ENCODE data around the gene UBE2I. TPM values are rescaled to one million over a fixed set of nuclear protein-coding genes. Genes with fewer than 3 reads are reported as not detected.

UBE2I gene
- total RNA-seq, 1 experiment from 2014 or later: 53.7 TPM

GRCh38 chr16:1346422-1347285 is 37.2 kb downstream of the UBE2I start:
- Histone ChIP-seq H3K9me3 (ENCODE audit: low read length) (no peaks in the 10 kb centered on the region), H3K9ac (ENCODE audit: low read length) (no peak overlapping the region), H3K27ac (ENCODE audit: low read length) (no peak overlapping the region)

DNA sequence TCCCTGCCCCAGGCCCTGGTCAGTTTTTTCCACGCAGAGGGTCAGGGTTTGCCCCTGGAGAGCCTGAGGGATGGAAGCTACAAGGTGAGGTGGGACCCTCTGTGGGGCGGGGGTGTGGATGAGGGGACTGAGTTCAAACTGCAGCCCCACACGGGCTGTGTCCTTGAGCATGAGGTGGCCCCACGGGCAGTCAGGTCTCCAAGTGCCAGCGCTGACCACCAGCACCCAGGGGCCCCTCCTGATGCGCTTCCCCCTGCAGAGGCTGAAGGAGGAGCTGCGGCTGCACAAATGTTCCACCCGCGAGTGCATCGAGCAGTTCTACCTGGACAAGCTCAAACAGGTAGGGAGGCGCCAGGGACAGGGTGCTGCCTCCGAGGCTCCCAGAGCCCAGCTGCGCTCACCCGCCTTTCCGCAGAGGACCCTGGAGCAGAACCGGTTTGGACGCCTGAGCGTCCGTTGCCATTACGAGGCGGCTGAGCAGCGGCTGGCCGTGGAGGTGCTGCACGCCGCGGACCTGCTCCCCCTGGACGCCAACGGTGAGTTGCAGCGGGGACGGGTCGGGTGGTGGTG is 37.9 kb downstream of the UBE2I start:
- H2AFZ ChIP-seq (ENCODE audit: low read length): no peak overlapping the region
- H3K9me3 ChIP-seq (ENCODE audit: low read length): no peaks in the 10 kb centered on the region
- no peaks in the 10 kb centered on the region for H3K27me3 ChIP-seq (ENCODE audit: low read length)
- H3K4me3 ChIP-seq (ENCODE audit: low read length): no peak overlapping the region
- no peak overlapping the region for H3K4me2 ChIP-seq (ENCODE audit: low read depth, low read length, poor library complexity, severe bottlenecking)
- no peak overlapping the region for H3K9ac ChIP-seq (ENCODE audit: low read length)
- no peak for DNase-seq
- H4K20me1 ChIP-seq (ENCODE audit: insufficient read depth, low read depth, low read length): peaks cover 17% of the 10 kb centered on the region; the same call in 1 of the 2 replicates
- no peaks in the 10 kb centered on the region for H3K9me2 ChIP-seq (replicated peaks; ENCODE audit: insufficient read depth, low read length)
- H3K79me2 ChIP-seq (ENCODE audit: low read length): peaks cover 21% of the 10 kb centered on the region
- peaks cover 22% of the 10 kb centered on the region for H3K4me1 ChIP-seq (ENCODE audit: low read length)
- no peak overlapping the region for H3K27ac ChIP-seq (ENCODE audit: low read length)
- no peaks in the 10 kb centered on the region for H3K36me3 ChIP-seq (ENCODE audit: insufficient read depth, low read length)

More at GRCh38 chr16:1346422-1347285, 37.2 kb downstream of the UBE2I start:
- H3K79me2 ChIP-seq (ENCODE audit: low read length): peaks cover 15% of the 10 kb centered on the region
- no peak overlapping the region for H3K4me2 ChIP-seq (ENCODE audit: low read depth, low read length, poor library complexity, severe bottlenecking)
- peaks cover 26% of the 10 kb centered on the region for H3K4me1 ChIP-seq (ENCODE audit: low read length)
- no peak overlapping the region for H3K4me3 ChIP-seq (ENCODE audit: low read length)
- H2AFZ ChIP-seq (ENCODE audit: low read length): no peak overlapping the region
- peaks cover 21% of the 10 kb centered on the region; the same call in 1 of the 2 replicates for H4K20me1 ChIP-seq (ENCODE audit: insufficient read depth, low read depth, low read length)
- no peaks in the 10 kb centered on the region for H3K27me3 ChIP-seq (ENCODE audit: low read length)
- no peak for DNase-seq
- H3K36me3 ChIP-seq (ENCODE audit: insufficient read depth, low read length): no peaks in the 10 kb centered on the region
- no peaks in the 10 kb centered on the region for H3K9me2 ChIP-seq (replicated peaks; ENCODE audit: insufficient read depth, low read length)

DNA sequence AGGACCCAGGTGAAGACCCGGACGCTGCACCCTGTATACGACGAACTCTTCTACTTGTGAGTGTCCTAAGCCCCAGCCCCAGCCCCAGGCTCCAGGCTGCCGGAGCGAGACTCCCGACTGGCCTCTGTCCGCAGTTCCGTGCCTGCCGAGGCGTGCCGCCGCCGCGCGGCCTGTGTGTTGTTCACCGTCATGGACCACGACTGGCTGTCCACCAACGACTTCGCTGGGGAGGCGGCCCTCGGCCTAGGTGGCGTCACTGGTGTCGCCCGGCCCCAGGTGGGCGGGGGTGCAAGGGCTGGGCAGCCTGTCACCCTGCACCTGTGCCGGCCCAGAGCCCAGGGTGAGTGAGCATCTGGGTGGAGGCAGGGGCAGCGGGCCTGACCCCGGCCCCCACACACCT is 38.5 kb downstream of the UBE2I start:
- H3K4me1 ChIP-seq (ENCODE audit: low read length): peaks cover 23% of the 10 kb centered on the region
- no peaks in the 10 kb centered on the region for H3K9me3 ChIP-seq (ENCODE audit: low read length)
- H3K9me2 ChIP-seq (replicated peaks; ENCODE audit: insufficient read depth, low read length): no peaks in the 10 kb centered on the region
- no peak overlapping the region for H3K27ac ChIP-seq (ENCODE audit: low read length)
- peaks cover 13% of the 10 kb centered on the region; the same call in 1 of the 2 replicates for H4K20me1 ChIP-seq (ENCODE audit: insufficient read depth, low read depth, low read length)
- no peak overlapping the region for H3K4me3 ChIP-seq (ENCODE audit: low read length)
- no peak overlapping the region for H3K9ac ChIP-seq (ENCODE audit: low read length)
- no peaks in the 10 kb centered on the region for H3K27me3 ChIP-seq (ENCODE audit: low read length)
- H3K4me2 ChIP-seq (ENCODE audit: low read depth, low read length, poor library complexity, severe bottlenecking): no peak overlapping the region
- no peak overlapping the region for H2AFZ ChIP-seq (ENCODE audit: low read length)
- peaks cover 27% of the 10 kb centered on the region for H3K79me2 ChIP-seq (ENCODE audit: low read length)
- DNase-seq: no peak
- H3K36me3 ChIP-seq (ENCODE audit: insufficient read depth, low read length): no peaks in the 10 kb centered on the region

GRCh38 chr16:1348441-1348840 is 39.0 kb downstream of the UBE2I start:
- H3K27ac ChIP-seq (ENCODE audit: low read length): no peak overlapping the region
- H3K9me2 ChIP-seq (replicated peaks; ENCODE audit: insufficient read depth, low read length): no peaks in the 10 kb centered on the region
- no peak overlapping the region for H3K4me2 ChIP-seq (ENCODE audit: low read depth, low read length, poor library complexity, severe bottlenecking)
- peaks cover 10% of the 10 kb centered on the region; the same call in 1 of the 2 replicates for H4K20me1 ChIP-seq (ENCODE audit: insufficient read depth, low read depth, low read length)
- peaks cover 25% of the 10 kb centered on the region for H3K4me1 ChIP-seq (ENCODE audit: low read length)
- peaks cover 31% of the 10 kb centered on the region for H3K79me2 ChIP-seq (ENCODE audit: low read length)
- H3K4me3 ChIP-seq (ENCODE audit: low read length): no peak overlapping the region
- DNase-seq: no peak
- H3K9ac ChIP-seq (ENCODE audit: low read length): no peak overlapping the region
- H3K36me3 ChIP-seq (ENCODE audit: insufficient read depth, low read length): no peaks in the 10 kb centered on the region
- no peak overlapping the region for H2AFZ ChIP-seq (ENCODE audit: low read length)
- H3K27me3 ChIP-seq (ENCODE audit: low read length): no peaks in the 10 kb centered on the region
- H3K9me3 ChIP-seq (ENCODE audit: low read length): no peaks in the 10 kb centered on the region

DNA sequence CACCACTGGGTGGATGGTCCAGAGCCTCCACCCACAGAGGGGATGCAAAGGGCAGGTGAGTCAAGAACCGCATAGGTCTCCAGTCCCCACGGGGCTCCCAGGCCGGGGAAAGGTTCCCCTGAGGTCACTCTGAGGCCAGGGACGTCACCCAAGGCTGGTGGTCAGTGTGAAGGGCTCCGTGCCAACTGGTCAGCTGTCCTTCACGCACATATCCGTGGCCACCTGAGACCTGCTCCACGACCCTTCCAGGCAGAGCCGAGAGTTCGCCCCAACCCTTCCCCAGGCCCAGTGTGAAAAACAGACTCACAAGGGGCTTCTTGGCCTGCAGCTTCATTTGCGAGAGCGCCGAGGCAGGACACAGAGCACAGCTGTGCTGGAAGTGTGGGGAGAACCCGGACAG is 39.5 kb downstream of the UBE2I start:
- no peaks in the 10 kb centered on the region for H3K36me3 ChIP-seq (ENCODE audit: insufficient read depth, low read length)
- 0 out of 2 replicates have a peak, but pooled peaks cover 7% of the 10 kb centered on the region for H4K20me1 ChIP-seq (ENCODE audit: insufficient read depth, low read depth, low read length)
- H3K27me3 ChIP-seq (ENCODE audit: low read length): no peaks in the 10 kb centered on the region
- H3K4me1 ChIP-seq (ENCODE audit: low read length): peaks cover 23% of the 10 kb centered on the region
- H3K79me2 ChIP-seq (ENCODE audit: low read length): peaks cover 36% of the 10 kb centered on the region
- H3K4me3 ChIP-seq (ENCODE audit: low read length): no peak overlapping the region
- H3K4me2 ChIP-seq (ENCODE audit: low read depth, low read length, poor library complexity, severe bottlenecking): no peak overlapping the region
- no peak overlapping the region for H3K9ac ChIP-seq (ENCODE audit: low read length)
- H3K9me2 ChIP-seq (replicated peaks; ENCODE audit: insufficient read depth, low read length): no peaks in the 10 kb centered on the region
- H3K27ac ChIP-seq (ENCODE audit: low read length): no peak overlapping the region
- H2AFZ ChIP-seq (ENCODE audit: low read length): no peak overlapping the region
- DNase-seq: no peak
- no peaks in the 10 kb centered on the region for H3K9me3 ChIP-seq (ENCODE audit: low read length)

GRCh38 chr16:1349351-1349750 is 39.9 kb downstream of the UBE2I start:
- Histone ChIP-seq H3K27ac (ENCODE audit: low read length) (no peak overlapping the region), H3K9me2 (replicated peaks; ENCODE audit: insufficient read depth, low read length) (no peaks in the 10 kb centered on the region), H3K9me3 (ENCODE audit: low read length) (no peaks in the 10 kb centered on the region), H3K27me3 (ENCODE audit: low read length) (no peaks in the 10 kb centered on the region), H3K36me3 (ENCODE audit: insufficient read depth, low read length) (no peaks in the 10 kb centered on the region), H3K9ac (ENCODE audit: low read length) (no peak overlapping the region), H3K4me1 (ENCODE audit: low read length) (peaks cover 23% of the 10 kb centered on the region), H2AFZ (ENCODE audit: low read length) (no peak overlapping the region), H3K4me3 (ENCODE audit: low read length) (no peak overlapping the region), H4K20me1 (ENCODE audit: insufficient read depth, low read depth, low read length) (0 out of 2 replicates have a peak, but pooled peaks cover 7% of the 10 kb centered on the region), H3K79me2 (ENCODE audit: low read length) (peaks cover 39% of the 10 kb centered on the region), H3K4me2 (ENCODE audit: low read depth, low read length, poor library complexity, severe bottlenecking) (no peak overlapping the region)
- no peak for DNase-seq

- Histone ChIP-seq H3K79me2 (ENCODE audit: low read length) (peaks cover 45% of the 10 kb centered on the region), H3K4me1 (ENCODE audit: low read length) (peaks cover 23% of the 10 kb centered on the region), H3K9ac (ENCODE audit: low read length) (0 out of 2 replicates have a peak overlapping the region, but pooled peaks have one; percentile 89), H4K20me1 (ENCODE audit: insufficient read depth, low read depth, low read length) (0 out of 2 replicates have a peak, but pooled peaks cover 7% of the 10 kb centered on the region), H3K9me2 (replicated peaks; ENCODE audit: insufficient read depth, low read length) (no peaks in the 10 kb centered on the region), H3K36me3 (ENCODE audit: insufficient read depth, low read length) (no peaks in the 10 kb centered on the region), H3K9me3 (ENCODE audit: low read length) (no peaks in the 10 kb centered on the region), H2AFZ (ENCODE audit: low read length) (no peak overlapping the region), H3K27me3 (ENCODE audit: low read length) (no peaks in the 10 kb centered on the region), H3K4me3 (ENCODE audit: low read length) (peak overlapping the region; percentile 96; the same call in 1 of the 2 replicates), H3K27ac (ENCODE audit: low read length) (no peak overlapping the region), H3K4me2 (ENCODE audit: low read depth, low read length, poor library complexity, severe bottlenecking) (no peak overlapping the region)
- DNase-seq: no peak
These were observed 40.5 kb downstream of the UBE2I start for GRCh38 chr16:1349951-1350350.

DNA sequence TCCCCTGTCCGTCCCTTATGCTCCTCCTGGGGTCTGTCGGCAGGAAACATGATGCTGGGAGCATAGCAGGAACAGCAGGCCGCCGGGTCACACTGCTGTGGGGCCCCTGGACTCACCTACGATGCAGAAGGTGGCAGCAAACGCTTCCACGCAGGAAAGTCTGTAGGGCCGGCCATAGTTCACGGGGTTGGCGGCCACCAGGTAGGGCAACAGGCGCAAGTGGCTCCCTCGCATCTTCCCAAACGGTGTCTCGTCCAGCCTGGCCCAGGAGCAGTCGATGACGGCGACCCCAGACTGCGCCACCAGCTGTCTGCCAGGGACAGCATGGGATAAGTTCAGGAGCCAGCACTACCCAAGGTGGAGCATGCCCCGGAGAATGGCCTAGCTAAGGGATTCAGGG is 41.3 kb downstream of the UBE2I start:
- no peaks in the 10 kb centered on the region for H3K9me3 ChIP-seq (ENCODE audit: low read length)
- H3K4me1 ChIP-seq (ENCODE audit: low read length): peaks cover 23% of the 10 kb centered on the region
- no peaks in the 10 kb centered on the region for H3K27me3 ChIP-seq (ENCODE audit: low read length)
- peak overlapping the region; percentile 96 for H3K4me3 ChIP-seq (ENCODE audit: low read length)
- H3K36me3 ChIP-seq (ENCODE audit: insufficient read depth, low read length): no peaks in the 10 kb centered on the region
- H3K79me2 ChIP-seq (ENCODE audit: low read length): peaks cover 50% of the 10 kb centered on the region
- 0 out of 2 replicates have a peak, but pooled peaks cover 7% of the 10 kb centered on the region for H4K20me1 ChIP-seq (ENCODE audit: insufficient read depth, low read depth, low read length)
- H3K27ac ChIP-seq (ENCODE audit: low read length): no peak overlapping the region
- H2AFZ ChIP-seq (ENCODE audit: low read length): no peak overlapping the region
- peak overlapping the region; percentile 89 for H3K9ac ChIP-seq (ENCODE audit: low read length)
- no peak for DNase-seq
- no peaks in the 10 kb centered on the region for H3K9me2 ChIP-seq (replicated peaks; ENCODE audit: insufficient read depth, low read length)
- H3K4me2 ChIP-seq (ENCODE audit: low read depth, low read length, poor library complexity, severe bottlenecking): peak overlapping the region; percentile 98
